ENCODE results near the gene ANTXR2.
"Not testable (repeated sequence)": the region's sequence is repeated elsewhere in the genome, so short reads cannot be mapped to it uniquely, and the experiment has no call there.

ANTXR2 gene

GRCh38 chr4:80024335-80024734 lies 48.7 kb downstream of the ANTXR2 start:
- DNase-seq (ENCODE audit: low read depth in 4 of 4, low spot score in 1 of 4): no peak

- no peak for DNase-seq (ENCODE audit: low read depth in 4 of 4, low spot score in 1 of 4)
Measured at GRCh38 chr4:80022282-80022681, 50.7 kb downstream of the ANTXR2 start.

- DNase-seq (ENCODE audit: low read depth in 4 of 4, low spot score in 1 of 4): no peak
Measured at GRCh38 chr4:80017125-80017854, 55.7 kb downstream of the ANTXR2 start.

GRCh38 chr4:80016506-80016905 lies 56.5 kb downstream of the ANTXR2 start:
- DNase-seq (ENCODE audit: low read depth in 4 of 4, low spot score in 1 of 4): no peak

DNA sequence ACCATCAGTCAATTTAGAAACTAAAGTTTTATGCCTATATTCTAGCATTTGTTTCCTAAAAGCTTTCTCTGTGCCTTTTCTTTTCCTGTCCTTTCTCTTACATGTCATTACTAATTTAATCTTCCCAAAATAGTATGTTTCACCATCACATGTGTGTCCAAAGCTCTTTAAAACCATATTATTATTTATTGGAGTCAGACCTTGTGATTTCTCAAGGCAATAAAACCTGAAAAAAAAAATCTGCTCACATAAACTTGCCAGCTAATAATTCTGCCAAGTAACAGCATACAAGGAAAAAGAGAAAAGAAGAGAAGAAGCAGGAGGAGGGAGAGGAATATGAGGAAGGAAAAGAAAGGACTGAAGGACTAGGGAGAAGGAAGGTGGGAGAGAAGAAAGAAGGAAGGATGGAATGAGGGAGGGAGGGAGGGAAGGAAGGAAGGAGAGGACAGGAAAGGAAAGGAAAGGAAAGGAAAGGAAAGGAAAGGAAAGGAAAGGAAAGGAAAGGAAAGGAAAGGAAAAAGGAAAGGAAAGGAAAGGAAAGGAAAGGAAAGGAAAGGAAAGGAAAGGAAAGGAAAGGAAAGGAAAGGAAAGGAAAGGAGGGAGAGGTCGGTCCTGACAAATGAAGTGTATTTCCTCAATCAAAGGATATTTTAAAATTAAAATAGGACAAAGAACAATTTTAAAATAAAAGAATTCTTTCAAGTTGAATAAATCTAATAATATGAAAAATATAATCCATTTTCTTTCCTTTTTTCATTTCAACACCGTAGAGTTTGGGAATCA lies 57.4 kb downstream of the ANTXR2 start:
- DNase-seq (ENCODE audit: low read depth in 4 of 4, low spot score in 1 of 4): no peak

- no peak for DNase-seq (ENCODE audit: low read depth in 4 of 4, low spot score in 1 of 4)
Measured at GRCh38 chr4:80014531-80014930, 58.5 kb downstream of the ANTXR2 start.

GRCh38 chr4:80012291-80012690 lies 60.7 kb downstream of the ANTXR2 start:
- DNase-seq (ENCODE audit: low read depth in 4 of 4, low spot score in 1 of 4): no peak

DNA sequence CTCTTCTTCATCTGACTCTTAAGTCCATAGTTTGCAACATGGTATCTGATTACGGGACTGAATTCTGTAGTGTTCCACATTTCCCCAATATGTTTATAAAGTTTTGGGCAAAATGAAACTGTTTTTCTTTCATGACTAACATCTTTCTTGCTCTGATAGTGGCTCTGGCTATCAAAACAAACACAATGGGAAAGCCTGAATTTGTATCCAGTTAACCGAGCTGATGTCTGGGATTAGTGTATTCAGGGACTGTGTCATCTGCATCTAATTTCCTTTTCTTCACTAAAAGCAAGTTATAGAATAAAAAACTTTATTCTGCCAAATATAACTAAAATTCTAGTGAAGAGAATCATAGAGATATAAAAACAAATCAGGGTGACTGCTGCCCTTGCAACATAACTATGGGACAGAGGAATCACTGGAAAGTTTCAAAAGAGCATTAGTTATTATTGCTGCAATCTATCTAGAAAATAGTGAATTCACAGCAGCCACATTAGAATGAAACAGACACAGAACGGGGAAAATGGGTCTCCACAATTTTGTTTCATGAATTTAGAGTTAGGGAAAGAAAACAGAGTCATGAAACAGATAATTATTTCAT lies 61.3 kb downstream of the ANTXR2 start:
- DNase-seq (ENCODE audit: low read depth in 4 of 4, low spot score in 1 of 4): no peak

- no peak for DNase-seq (ENCODE audit: low read depth in 4 of 4, low spot score in 1 of 4)
Measured at GRCh38 chr4:80010316-80010715, 62.7 kb downstream of the ANTXR2 start.

GRCh38 chr4:80009806-80010205 lies 63.2 kb downstream of the ANTXR2 start:
- no peak for DNase-seq (ENCODE audit: low read depth in 4 of 4, low spot score in 1 of 4)

- no peak for DNase-seq (ENCODE audit: low read depth in 4 of 4, low spot score in 1 of 4)
Measured at GRCh38 chr4:80008971-80009370, 64.1 kb downstream of the ANTXR2 start.

DNA sequence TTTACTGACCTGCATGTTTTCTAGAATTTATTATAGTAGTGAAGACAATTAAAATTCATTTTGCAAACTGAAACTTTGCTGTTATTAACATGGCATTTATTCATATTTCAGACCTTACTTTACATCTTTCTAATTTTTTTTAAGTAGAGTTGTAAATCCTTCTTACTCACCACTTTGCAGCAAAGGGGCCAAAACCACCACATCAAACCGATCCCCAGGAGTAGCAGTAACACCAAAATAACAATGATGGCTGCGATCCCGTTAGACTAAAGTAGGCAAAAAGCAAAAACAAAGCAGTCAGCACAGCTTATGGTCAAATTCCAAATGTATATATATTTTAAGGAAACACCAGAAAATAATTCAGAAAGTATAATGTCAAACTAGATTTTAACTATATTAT lies 64.7 kb downstream of the ANTXR2 start:
- no peak for DNase-seq (ENCODE audit: low read depth in 4 of 4, low spot score in 1 of 4)

DNA sequence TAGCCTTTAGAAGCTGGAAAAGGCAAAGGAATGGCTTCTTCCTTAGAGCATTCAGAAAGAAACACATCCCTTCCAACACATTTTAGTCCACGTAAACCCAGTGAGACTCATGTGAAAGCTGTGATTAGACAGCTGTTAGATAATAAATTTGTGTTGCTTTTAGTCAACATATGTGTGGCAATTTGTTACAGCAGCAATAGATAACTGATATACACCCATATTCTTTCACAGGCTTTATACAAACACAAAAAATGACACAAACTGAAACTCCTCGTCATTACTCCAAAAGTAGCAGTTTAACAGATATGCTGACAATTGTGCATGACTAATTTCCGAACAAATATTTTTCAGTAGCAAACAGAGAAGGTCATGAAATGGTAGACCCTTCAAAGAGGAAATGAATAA lies 65.3 kb downstream of the ANTXR2 start:
- no peak for DNase-seq (ENCODE audit: low read depth in 4 of 4, low spot score in 1 of 4)

GRCh38 chr4:80006935-80007744 lies 65.9 kb downstream of the ANTXR2 start:
- DNase-seq (ENCODE audit: low read depth in 4 of 4, low spot score in 1 of 4): no peak

GRCh38 chr4:80005863-80006262 lies 67.2 kb downstream of the ANTXR2 start:
- no peak for DNase-seq (ENCODE audit: low read depth in 4 of 4, low spot score in 1 of 4)

DNA sequence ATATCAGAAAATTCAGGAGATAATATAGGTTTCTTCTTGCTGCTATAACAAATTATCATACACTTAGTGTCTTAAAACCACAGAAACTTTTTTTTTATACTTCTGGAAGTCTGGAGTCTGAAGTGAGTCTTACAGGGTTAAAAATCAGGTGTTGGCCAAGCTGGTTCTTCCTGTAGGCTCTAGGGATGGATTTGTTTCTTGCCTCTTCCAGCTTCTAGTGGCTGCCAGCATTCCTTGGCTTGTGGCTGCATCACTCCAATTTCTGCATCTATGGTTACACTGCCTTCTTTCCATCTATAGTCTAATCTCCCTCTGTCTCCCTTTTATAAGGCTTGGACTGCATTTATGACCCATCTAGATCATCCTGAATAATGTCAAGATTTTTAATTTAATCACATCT lies 68.7 kb downstream of the ANTXR2 start:
- no peak for DNase-seq (ENCODE audit: low read depth in 4 of 4, low spot score in 1 of 4)

DNA sequence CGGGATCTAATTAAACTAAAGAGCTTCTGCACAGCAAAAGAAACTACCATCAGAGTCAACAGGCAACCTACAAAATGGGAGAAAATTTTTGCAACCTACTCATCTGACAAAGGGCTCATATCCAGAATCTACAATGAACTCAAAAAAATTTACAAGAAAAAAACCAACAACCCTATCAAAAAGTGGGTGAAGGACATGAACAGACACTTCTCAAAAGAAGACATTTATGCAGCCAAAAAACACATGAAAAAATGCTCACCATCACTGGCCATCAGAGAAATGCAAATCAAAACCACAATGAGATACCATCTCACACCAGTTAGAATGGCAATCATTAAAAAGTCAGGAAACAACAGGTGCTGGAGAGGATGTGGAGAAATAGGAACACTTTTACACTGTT lies 70.5 kb downstream of the ANTXR2 start:
- not testable (repeated sequence) for DNase-seq (ENCODE audit: low read depth in 4 of 4, low spot score in 1 of 4)

- not testable (repeated sequence) for DNase-seq (ENCODE audit: low read depth in 4 of 4, low spot score in 1 of 4)
Measured at GRCh38 chr4:79999048-79999447, 74.0 kb downstream of the ANTXR2 start.

GRCh38 chr4:79998201-79998600 lies 74.8 kb downstream of the ANTXR2 start:
- no peak for DNase-seq (ENCODE audit: low read depth in 4 of 4, low spot score in 1 of 4)

- DNase-seq (ENCODE audit: low read depth in 4 of 4, low spot score in 1 of 4): no peak
Measured at GRCh38 chr4:79996851-79997250, 76.2 kb downstream of the ANTXR2 start.

- DNase-seq (ENCODE audit: low read depth in 4 of 4, low spot score in 1 of 4): no peak
Measured at GRCh38 chr4:79993476-79993875, 79.6 kb downstream of the ANTXR2 start.
